ENCODE measurements around the gene RAB5A. TPM values are rescaled to one million over a fixed set of nuclear protein-coding genes. Genes with fewer than 3 reads are reported as not detected.

The RAB5A gene
- polyA plus RNA-seq, 1 experiment, result 29.8 TPM

DNA sequence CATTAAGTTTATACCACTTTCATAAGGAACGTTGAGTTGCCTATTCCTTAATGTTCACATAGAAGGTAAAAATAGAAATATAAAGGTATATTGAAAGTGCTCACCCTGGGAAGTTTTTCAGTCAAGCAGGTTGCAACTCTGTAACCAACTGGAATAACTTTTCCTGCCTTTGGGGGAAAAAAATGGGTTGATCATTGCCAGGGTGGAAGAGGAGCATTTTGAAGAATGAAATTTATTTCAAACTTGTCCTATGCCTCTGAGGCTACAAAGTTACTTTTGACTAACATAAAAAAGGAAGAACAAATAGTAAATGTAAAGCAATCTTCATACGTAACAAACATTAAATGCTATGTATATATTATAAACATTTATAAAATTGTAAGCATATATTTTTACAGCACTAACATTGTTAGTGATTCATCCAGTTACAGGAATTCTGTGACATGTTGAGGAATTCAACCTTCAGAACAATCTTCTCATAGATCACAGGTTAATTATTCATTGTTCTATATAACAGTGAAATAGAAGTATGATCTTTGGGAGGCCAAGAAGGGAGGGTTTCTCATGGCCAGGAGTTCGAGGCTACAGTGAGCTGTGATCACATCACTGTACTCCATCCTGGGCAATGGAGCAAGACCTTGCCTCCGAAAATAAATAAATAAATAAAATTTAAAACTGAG, 26.4 kb upstream of the RAB5A start:
- Histone ChIP-seq H3K36me3 (ENCODE audit: control insufficient read depth, insufficient read depth, low read length) (no peaks in the 10 kb centered on the region), H3K4me3 (ENCODE audit: low read depth, low read length) (no peak overlapping the region), H3K27me3 (ENCODE audit: control insufficient read depth, insufficient read depth, low read length) (no peaks in the 10 kb centered on the region)
- TF ChIP-seq, protein P1, sequence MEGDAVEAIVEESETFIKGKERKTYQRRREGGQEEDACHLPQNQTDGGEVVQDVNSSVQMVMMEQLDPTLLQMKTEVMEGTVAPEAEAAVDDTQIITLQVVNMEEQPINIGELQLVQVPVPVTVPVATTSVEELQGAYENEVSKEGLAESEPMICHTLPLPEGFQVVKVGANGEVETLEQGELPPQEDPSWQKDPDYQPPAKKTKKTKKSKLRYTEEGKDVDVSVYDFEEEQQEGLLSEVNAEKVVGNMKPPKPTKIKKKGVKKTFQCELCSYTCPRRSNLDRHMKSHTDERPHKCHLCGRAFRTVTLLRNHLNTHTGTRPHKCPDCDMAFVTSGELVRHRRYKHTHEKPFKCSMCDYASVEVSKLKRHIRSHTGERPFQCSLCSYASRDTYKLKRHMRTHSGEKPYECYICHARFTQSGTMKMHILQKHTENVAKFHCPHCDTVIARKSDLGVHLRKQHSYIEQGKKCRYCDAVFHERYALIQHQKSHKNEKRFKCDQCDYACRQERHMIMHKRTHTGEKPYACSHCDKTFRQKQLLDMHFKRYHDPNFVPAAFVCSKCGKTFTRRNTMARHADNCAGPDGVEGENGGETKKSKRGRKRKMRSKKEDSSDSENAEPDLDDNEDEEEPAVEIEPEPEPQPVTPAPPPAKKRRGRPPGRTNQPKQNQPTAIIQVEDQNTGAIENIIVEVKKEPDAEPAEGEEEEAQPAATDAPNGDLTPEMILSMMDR (IDR thresholded peaks at IDR 0.05; ENCODE audit: insufficient read depth, low read depth, low read length), result no peak
- no peak for DNase-seq (ENCODE audit: low read depth)
- CTCF ChIA-PET, result no interaction called here
- POLR2A ChIA-PET, result no interaction called here

DNA sequence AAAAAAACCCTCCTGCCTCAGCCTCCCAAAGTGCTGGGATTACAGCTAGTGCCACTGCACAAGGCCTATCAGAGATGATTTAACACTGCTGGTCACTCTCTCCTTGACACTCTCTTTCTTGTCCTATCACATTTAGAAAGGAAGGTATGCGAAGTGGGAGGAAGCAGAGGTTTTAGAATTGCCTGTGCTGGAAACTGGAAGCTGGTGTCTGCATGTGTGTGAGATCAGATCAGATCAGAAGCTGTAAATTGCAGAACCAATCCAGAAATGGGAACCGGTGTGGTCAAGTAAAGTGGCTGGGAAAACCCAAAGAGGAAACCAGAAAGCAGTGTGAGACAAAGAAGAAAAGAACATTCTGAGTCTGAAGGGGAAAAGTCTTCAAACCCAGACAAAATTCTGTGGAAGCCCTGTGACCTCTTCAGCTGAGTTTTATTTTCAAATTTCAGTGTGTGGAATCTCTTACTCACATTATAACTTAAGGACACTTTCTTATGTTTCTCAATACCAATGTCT, 15.7 kb upstream of the RAB5A start:
- Histone ChIP-seq H3K4me3 (ENCODE audit: low read depth, low read length) (no peak overlapping the region), H3K36me3 (ENCODE audit: control insufficient read depth, insufficient read depth, low read length) (no peaks in the 10 kb centered on the region), H3K27me3 (ENCODE audit: control insufficient read depth, insufficient read depth, low read length) (no peaks in the 10 kb centered on the region)
- POLR2A ChIA-PET, result no interaction called here
- CTCF ChIA-PET, result no interaction called here
- DNase-seq (ENCODE audit: low read depth), result no peak
- TF ChIP-seq, protein P1 (IDR thresholded peaks at IDR 0.05; ENCODE audit: insufficient read depth, low read depth, low read length), result no peak

DNA sequence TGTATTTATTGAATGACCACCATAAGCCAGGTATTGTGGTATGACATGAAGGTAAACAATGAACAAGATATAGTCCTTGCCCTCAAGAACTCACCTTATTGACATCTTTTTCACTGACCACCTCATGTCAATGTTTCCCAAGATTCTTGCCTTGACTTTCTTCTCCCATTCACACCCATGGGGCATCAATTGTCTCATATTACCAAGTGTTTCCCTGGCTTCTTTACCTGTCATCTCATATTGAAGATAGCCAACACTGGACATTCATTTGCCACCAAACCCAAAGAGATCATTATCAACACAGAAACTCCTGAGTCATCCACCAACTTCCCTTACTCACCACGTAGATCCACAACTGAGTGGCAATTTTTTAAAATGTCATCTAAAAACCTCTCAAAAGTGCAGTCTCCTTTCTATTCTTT, 15.1 kb upstream of the RAB5A start:
- H3K4me3 ChIP-seq (ENCODE audit: low read depth, low read length), result no peak overlapping the region
- H3K36me3 ChIP-seq (ENCODE audit: control insufficient read depth, insufficient read depth, low read length), result no peaks in the 10 kb centered on the region
- TF ChIP-seq, protein P1 (IDR thresholded peaks at IDR 0.05; ENCODE audit: insufficient read depth, low read depth, low read length), result no peak
- no peak for DNase-seq (ENCODE audit: low read depth)
- ChIA-PET POLR2A (no interaction called here), CTCF (no interaction called here)
- no peaks in the 10 kb centered on the region for H3K27me3 ChIP-seq (ENCODE audit: control insufficient read depth, insufficient read depth, low read length)

DNA sequence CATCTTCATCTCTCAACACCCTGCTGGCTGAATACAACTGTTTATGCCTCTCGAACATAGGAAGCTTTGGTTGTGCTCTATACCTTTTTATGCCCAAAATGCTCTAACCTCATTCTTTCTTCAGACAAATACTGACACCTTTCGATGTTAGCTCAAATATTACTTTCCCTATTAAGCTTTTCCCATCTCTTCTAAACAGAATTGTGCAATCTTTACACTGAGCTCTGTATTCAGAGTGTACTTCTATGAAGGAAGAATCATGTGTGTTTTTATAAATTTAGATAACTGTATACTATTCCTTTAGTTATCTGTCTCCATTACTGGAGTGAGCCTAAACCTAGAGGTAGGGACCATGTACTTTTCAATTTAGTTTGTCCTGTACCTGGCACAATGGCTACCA, 14.5 kb upstream of the RAB5A start:
- ChIA-PET POLR2A (no interaction called here), CTCF (no interaction called here)
- no peaks in the 10 kb centered on the region for H3K27me3 ChIP-seq (ENCODE audit: control insufficient read depth, insufficient read depth, low read length)
- H3K4me3 ChIP-seq (ENCODE audit: low read depth, low read length), result no peak overlapping the region
- no peak for DNase-seq (ENCODE audit: low read depth)
- TF ChIP-seq, protein P1 (IDR thresholded peaks at IDR 0.05; ENCODE audit: insufficient read depth, low read depth, low read length), result no peak
- no peaks in the 10 kb centered on the region for H3K36me3 ChIP-seq (ENCODE audit: control insufficient read depth, insufficient read depth, low read length)

DNA sequence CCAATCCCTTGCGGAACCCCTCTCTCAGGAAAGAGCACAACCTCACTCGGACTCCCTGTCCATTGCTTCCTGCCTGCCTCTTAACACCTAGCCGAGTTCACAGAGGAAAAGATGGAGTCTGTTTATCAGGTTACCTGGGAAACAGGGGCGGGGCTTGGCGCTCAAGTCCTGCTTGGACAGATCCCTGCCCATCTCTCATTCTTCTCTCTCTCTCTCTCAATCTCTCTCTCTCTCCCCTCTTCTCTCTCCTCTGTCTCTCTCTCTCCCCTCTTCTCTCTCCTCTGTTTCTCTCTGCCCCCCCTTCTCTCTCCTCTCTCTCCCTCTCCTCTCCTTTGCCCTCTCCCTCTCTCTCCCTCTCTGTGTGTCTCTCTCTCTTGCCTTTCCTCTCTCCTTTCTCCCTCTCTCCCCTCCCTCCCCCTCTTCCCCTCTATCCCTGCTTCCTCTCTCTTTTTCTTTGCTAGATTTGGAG, 12.8 kb upstream of the RAB5A start, which contains the start of gene EFHB:
TSS of gene EFHB (minus strand) at position 120 of the 469 bp plus-strand sequence. CDS start 199 bp downstream, outside the sequence.
- H3K27me3 ChIP-seq (ENCODE audit: control insufficient read depth, insufficient read depth, low read length), result no peaks in the 10 kb centered on the region
- ChIA-PET CTCF (no interaction called here), POLR2A (no interaction called here)
- no peak within 1 kb of the TSS for H3K4me3 ChIP-seq (ENCODE audit: low read depth, low read length)
- TF ChIP-seq, protein P1 (IDR thresholded peaks at IDR 0.05; ENCODE audit: insufficient read depth, low read depth, low read length), result no peak
- H3K36me3 ChIP-seq (ENCODE audit: control insufficient read depth, insufficient read depth, low read length), result no peaks in the 10 kb centered on the region
- no peak for DNase-seq (ENCODE audit: low read depth)
